HG02642 (cell line): ENCODE results near the gene PDXP.
"Not testable (repeated sequence)": the region's sequence is repeated elsewhere in the genome, so short reads cannot be mapped to it uniquely, and the experiment has no call there.

ENCODE experiments used
- ATAC-seq: cut with Tn5 transposase; IDR thresholded peaks from one replicate; pipeline ENCODE4 v1.9.1; 2021; ENCODE audit warnings: mild to moderate bottlenecking; ENCODE audit not compliant: unreplicated experiment, poor library complexity

The PDXP gene

DNA sequence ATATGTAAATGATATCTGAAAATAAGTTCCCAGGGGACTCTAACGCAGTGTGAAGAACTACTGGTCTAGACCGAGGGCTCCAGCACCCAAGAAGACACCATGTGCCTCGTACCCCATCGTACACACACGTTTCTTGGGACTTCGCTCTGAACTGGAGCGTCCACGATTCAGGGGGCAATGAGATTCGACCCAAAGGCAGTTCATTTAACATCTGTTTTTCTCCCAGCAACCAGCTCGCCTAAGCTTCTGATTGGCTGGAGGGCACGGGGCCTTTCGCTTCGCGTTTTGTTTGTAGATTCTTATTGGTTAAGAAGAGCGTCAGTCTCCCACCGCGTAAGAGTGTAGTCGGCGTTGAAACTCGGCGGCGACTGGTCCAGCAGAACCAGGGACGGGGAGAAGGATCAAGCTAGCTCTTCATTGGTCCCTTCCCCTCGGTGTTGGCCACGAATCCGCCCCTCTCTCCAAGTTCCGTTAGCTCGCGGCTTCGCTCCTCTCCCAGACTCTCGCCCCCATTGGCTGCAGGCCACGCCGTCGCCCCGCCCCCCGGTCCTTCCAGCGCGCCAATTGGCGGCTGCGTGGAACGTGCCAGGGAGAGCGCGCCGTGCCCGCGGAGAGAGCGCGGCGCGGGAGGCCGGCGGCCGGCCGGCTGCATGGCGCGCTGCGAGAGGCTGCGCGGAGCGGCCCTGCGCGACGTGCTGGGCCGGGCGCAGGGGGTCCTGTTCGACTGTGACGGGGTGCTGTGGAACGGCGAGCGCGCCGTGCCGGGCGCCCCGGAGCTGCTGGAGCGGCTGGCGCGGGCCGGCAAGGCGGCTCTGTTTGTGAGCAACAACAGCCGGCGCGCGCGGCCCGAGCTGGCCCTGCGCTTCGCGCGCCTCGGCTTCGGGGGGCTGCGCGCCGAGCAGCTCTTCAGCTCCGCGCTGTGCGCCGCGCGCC is at the start of gene PDXP:
Gene PDXP, plus strand, starts transcription at position 591 of the 933 bp plus-strand sequence. Its CDS starts 60 bp downstream, at position 651.
- peak; percentile 82 for ATAC-seq

DNA sequence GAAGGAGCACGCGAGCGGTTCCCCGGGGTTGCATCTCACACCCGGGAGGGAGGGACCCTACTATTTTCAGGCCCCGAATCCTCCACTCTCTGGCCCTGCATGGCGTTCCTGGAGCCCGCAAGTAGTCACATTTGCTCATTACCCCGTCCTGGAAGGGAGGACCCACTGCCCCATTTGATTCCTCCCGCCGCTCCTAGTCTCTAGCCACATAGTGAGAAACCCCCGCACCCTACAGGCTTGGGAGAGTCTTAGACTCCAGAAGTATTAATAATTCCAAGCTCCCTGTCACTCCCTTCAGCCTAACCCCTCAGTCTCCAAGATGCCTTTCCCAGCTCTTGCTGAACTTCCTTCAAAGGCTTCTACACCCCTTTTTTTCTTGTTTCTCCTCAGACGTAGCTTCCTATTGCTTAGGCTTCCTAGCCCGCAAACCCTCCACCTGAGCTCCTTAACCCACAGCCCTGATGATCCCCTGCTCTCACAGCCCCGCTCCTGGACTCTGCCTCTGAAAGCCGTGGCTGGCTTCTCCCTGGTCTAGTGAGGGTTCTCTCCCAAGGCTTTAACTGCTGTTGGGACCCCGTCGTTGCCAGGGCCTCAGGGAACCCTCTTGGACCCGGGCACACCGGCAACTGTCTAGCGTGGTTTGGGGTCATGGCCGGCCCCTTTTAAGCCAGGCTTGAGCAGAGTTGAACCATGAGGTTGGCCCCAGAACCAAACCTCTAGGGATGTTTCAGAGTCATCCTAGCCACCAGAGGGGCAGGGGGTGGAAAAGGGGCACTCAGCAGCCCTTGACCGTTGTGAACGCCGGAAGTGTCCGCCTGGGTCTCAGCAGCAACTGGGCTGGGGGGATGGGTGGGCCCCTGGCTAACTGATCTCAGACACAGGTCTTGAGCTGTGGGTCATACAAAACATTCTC is 49.0 kb upstream of the PDXP start:
- no peak for ATAC-seq

GRCh38 chr22:37610153-37610475 is 48.4 kb upstream of the PDXP start:
- not testable (repeated sequence) for ATAC-seq

GRCh38 chr22:37610480-37611129 is 47.9 kb upstream of the PDXP start:
- ATAC-seq = no peak

GRCh38 chr22:37611207-37611606 is 47.3 kb upstream of the PDXP start:
- no peak for ATAC-seq

- no peak for ATAC-seq
Measured at GRCh38 chr22:37616201-37617083, 42.1 kb upstream of the PDXP start.

DNA sequence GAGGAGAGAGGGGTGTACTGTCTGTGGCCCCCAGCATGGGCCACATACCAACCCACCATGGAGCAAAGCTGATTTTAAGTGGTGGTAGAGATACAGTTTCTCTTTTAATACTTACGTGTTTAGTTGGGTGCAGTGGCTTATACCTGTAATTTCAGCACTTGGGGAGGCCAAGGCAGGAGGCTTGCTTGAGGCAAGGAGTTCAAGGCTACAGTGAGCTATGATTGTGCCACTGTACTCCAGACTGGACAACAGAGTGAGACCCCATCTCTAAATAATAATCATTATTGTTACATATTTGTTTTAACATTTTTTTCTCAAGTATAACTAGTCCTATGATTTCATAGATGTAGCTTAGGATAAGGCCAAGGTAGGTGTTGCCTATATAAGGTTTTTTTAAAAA is 41.1 kb upstream of the PDXP start:
- no peak for ATAC-seq

DNA sequence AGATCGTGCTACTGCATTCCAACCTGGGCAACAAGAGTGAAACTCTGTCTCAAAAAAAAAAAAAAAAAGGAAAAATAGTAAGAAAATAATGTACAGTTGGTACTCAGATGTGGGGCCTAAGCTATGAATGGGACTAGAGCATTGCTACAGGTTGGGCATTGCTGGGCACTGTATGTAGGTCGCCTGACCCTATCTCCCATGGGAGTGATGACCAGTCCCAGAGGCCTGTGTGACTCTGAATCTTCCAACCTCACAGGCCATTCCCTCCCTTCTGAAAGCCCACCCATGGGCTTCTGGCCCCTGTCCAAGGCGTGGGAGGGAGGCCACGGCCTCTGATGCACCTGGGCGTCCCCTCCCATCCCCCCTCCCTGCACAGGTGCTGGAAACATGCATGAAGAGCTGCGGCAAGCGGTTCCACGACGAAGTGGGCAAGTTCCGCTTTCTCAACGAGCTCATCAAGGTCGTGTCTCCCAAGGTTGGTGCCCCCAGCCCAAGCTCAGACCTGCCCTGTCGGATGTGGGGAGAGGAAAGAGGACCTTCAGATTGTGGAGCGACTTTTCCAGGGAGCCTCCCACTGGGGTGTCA is 40.4 kb upstream of the PDXP start:
- ATAC-seq = no peak

DNA sequence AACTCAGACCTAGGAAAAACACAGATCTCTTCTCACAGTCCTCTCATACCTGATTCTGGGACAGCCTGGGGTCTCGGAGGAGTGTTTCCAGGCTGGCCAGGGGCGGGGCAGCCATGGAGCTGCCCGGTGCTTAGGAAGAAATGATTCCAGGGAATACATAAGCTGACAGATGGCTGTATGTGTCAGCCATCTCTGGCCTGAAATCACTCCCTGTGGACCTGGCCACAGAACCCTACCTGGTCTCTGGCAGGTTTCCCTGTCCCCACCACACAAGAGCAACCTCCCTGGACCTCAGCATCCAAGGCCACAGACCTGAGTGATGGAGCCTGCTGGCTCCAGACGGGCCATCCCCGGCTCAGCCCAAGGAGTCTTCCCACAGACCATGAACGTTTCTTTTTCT is 39.8 kb upstream of the PDXP start:
- ATAC-seq = no peak

- ATAC-seq = no peak
Measured at GRCh38 chr22:37619991-37620390, 38.5 kb upstream of the PDXP start.

GRCh38 chr22:37621352-37621860 is 37.1 kb upstream of the PDXP start:
- ATAC-seq = no peak

GRCh38 chr22:37623075-37624016 is 35.2 kb upstream of the PDXP start:
- ATAC-seq = no peak

DNA sequence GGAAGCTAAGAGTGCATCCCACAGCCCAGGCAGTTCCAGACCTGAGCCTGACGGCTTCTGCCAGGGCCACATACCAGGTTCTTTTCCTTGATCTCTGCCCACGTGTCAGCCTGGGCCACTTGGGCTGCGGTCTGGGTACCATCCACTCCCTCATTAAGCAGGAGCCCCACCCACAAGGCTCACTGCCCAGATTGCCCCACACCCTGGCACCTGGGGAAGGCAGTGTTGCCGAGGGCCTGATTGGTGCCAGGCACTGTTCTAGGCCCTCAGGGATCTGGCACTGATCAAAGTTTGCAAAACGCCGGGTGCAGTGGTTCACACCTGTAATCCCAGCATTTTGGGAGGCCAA is 34.5 kb upstream of the PDXP start:
- no peak for ATAC-seq

DNA sequence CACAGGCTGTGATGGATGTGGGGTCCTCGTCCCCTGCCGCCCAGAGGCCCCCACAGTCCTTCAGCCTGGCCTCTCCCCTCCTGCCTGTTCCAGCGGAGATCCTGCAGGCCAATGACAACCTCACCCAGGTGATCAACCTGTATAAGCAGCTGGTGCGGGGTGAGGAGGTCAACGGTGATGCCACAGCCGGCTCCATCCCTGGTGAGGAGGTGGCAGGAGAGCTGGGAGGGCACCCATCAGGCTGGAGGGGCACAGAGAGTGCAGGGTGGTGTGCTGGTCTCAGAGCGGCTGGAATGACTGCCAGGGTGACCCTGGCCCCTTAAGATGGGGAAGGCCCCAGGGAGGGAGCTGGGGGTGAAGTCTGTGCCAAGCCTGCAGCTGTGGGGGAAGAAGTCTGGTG is 33.6 kb upstream of the PDXP start:
- no peak for ATAC-seq

DNA sequence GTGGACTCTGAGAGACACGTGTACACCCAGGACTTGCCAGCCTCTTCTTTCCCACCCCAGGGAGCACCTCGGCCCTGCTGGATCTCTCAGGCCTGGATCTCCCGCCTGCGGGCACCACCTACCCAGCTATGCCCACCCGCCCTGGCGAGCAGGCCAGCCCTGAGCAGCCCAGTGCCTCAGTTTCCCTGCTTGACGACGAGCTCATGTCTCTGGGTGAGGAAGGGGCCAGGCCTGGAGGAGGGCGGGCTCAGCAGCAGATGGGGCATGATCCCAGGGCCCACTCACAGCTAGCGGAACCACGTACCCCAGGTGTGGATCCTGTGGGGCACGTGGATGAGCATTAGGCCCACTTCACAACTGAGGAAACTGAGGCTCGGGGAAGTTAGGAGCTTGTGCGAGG is 32.8 kb upstream of the PDXP start:
- no peak for ATAC-seq

- ATAC-seq = no peak
Measured at GRCh38 chr22:37626144-37626543, 32.4 kb upstream of the PDXP start.

DNA sequence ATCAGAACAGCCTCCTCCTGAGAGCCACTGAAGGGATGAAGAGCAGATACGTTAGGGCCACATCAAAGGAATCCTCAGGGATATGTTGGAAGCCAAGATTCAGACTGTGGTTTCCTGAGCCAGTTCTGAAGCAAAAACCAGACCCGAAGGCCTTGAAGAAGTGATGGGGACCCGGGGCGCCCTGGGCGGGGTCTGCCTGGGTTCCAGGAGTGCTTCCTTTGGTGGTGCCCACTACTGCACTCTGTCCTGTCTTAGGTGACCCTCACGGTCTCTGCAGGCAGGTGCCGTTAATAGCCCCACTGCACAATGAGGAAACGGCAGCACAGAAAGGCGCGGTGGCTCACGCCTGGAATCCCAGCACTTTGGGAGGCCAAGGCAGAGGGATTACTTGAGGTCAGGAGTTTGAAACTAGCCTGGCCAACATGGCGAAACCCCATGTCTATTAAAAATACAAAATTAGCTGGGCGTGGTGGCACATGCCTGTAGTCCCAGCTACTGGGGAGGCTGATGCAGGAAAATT is 31.9 kb upstream of the PDXP start:
- ATAC-seq = no peak

DNA sequence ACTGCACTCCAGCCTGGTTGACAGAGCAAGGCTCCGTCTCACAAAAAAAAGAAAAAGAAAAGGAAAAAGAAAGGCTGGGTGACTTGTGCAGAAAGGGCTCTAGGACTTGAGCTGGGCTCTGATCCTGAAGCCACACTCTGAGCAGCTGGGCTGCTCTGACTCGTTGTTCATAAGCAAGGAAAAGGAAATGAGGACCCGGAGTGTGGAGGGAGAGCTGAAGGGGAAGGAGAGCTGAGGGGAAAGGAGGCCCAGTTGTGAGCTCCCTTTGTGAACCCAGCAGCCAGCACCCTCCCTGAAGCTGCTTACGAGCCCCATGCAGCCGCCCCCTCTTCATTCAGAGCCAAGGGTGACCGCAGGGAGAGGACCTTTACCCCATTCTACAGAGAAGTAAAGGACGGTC is 31.4 kb upstream of the PDXP start:
- ATAC-seq = no peak
